ENCODE results near the gene HOXB8.
A peak's percentile ranks its signal among the peaks of the same experiment; 100 is the strongest.

HOXB8 gene

DNA sequence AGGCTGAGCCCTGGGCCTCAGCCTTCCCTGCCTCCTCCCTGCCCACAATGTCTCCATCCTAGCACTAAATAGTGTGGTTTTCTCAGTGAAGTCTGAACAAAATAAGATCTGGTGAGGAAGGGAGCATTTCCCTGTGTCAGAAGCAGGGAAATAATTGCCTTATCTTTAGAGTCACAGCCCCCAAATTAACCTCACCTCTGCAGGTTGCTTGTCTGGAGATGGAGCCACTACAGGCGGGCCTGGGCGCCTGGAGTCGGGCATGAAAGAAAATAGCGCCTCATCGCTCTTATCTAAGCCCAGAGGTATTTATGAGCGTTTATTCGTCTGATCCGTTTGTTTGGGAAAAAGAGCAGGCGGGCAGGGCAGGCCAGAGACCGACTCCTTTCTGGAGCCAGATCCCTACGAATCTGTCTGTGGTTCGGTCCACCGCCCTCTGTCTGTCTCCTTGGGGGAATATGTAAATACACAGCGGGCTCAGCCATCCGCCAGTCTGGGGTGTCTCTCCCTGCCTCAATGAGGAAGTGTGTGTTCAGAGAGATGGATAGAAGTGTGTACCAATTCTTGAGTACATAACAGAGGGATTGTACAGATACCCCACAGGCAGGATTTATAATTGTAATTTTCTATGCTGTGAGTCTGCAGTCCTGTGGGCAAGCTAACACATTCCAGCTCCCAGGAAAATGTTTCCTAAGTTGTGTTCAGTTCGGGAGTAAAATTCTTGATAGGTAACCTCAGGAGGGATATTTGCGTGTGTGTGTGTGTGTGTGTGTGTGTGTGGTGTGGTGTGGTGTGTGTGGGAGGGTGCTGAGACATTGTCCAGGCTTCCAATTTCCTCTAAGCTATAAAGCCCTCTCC, 14.6 kb downstream of the HOXB8 start:
- peaks cover 0 to 33% (median 19%) of the 10 kb centered on the region in 4 donors for H3K4me1 ChIP-seq
- H3K27ac ChIP-seq, result no peak overlapping the region
- TF ChIP-seq, protein P1, sequence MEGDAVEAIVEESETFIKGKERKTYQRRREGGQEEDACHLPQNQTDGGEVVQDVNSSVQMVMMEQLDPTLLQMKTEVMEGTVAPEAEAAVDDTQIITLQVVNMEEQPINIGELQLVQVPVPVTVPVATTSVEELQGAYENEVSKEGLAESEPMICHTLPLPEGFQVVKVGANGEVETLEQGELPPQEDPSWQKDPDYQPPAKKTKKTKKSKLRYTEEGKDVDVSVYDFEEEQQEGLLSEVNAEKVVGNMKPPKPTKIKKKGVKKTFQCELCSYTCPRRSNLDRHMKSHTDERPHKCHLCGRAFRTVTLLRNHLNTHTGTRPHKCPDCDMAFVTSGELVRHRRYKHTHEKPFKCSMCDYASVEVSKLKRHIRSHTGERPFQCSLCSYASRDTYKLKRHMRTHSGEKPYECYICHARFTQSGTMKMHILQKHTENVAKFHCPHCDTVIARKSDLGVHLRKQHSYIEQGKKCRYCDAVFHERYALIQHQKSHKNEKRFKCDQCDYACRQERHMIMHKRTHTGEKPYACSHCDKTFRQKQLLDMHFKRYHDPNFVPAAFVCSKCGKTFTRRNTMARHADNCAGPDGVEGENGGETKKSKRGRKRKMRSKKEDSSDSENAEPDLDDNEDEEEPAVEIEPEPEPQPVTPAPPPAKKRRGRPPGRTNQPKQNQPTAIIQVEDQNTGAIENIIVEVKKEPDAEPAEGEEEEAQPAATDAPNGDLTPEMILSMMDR (IDR thresholded peaks at IDR 0.05), result no peak
- peaks cover 0 to 100% of the 10 kb centered on the region in 2 donors for H3K27me3 ChIP-seq
- no peak overlapping the region for H3K4me3 ChIP-seq
- DNase-seq, result no peak
- intact Hi-C loops (cut with DNase I; ENCODE audit: low total_unique reads), result no loop called here
- no peaks in the 10 kb centered on the region for H3K36me3 ChIP-seq
- no peaks in the 10 kb centered on the region for H3K9me3 ChIP-seq

DNA sequence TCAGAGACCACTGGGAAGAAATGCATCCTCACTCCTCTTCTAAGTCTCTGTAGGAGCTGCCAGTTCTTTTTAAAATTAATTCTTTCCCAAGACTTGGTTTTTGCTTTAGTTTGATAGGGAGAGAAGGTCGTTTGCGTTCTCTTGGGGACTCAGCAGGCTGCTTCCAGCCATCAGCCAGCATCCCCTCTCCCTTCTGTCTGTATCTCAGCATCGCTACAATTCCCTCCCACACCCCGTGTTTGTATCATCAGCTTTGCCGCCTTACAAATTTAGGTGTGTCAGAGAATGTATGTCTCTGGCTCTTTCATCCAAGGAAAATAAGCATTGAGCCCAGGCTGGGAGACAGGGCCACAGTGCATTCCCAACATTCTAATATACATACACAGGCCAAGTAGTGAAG, 15.7 kb downstream of the HOXB8 start:
- Histone ChIP-seq H3K27me3 (peaks cover 0 to 100% of the 10 kb centered on the region in 2 donors), H3K27ac (no peak overlapping the region), H3K4me3 (no peak overlapping the region), H3K9me3 (no peaks in the 10 kb centered on the region), H3K36me3 (no peaks in the 10 kb centered on the region), H3K4me1 (peaks cover 0 to 33% (median 19%) of the 10 kb centered on the region in 4 donors)
- TF ChIP-seq, protein P1 (IDR thresholded peaks at IDR 0.05), result no peak
- DNase-seq, result no peak
- intact Hi-C loops (cut with DNase I; ENCODE audit: low total_unique reads), result no loop called here

DNA sequence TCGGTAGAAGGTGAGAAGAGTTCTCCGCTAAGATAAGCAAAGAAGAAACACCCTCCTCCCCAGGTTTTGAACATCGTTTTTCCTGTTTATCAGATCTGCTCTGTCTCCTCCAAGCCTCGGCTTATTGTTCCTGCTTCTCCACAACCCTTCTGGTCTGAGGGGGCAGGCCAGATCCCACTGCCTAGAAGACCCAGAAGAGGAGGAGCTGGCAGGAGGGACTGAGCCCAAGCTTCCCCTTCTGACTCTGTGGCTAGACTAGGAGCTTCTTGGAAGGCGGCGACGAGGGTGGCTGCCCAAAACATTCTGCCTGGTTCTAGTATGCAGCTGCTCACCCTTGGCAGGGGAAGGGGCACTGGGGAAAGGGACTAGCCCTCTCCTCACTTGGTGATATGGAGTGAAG, 16.4 kb downstream of the HOXB8 start:
- intact Hi-C loops (cut with DNase I; ENCODE audit: low total_unique reads), result no loop called here
- no peak overlapping the region for H3K27ac ChIP-seq
- peaks cover 0 to 99% of the 10 kb centered on the region in 2 donors for H3K27me3 ChIP-seq
- no peak for DNase-seq
- H3K4me1 ChIP-seq, result peaks cover 0 to 37% (median 21%) of the 10 kb centered on the region in 4 donors
- no peaks in the 10 kb centered on the region for H3K36me3 ChIP-seq
- TF ChIP-seq, protein P1 (IDR thresholded peaks at IDR 0.05), result no peak
- H3K4me3 ChIP-seq, result no peak overlapping the region
- no peaks in the 10 kb centered on the region for H3K9me3 ChIP-seq

DNA sequence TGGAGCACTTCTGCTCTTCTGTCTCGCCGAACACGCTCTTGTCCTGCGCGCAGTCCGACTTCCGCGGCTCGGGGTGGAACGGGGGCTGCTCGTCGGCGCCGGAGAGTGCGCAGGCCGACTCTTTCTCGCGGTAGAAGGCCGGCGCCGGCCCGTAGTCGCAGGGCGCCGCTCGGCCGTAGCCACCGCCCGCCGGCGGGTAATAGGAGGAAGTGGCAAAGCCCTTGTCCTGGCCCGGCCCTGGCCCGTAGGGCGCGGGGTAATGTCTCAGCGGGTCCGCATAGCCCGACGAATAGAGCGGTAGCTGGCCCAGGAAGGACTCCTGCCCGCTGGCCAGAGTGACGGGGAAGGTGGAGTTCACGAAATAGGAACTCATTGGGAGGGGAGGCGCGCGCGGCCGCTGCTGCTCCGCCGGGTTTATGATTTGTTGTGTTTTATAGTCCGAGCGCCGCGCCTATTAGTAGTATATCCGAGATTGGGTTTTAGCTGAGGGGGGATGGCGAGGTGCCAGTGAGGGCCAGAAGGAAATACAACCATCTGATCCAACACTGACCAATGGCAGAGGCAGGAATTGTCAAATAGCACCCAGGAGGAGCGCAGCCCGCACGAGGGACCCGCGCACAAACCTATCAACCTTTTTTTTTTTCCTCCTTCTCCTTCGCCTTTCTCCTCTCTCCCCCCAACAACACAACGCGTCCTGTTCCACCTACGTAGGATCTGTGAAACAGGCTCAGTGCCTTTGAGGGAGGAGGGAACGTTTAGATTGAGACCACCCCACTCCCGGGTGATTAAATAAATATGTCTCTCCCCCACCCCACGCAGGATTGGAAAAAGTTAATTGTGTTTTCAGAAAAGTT, 17.1 kb downstream of the HOXB8 start:
- DNase-seq, result peak in 1 of 2 donors; percentile 56
- intact Hi-C loops (cut with DNase I; ENCODE audit: low total_unique reads), result no loop called here
- H3K27me3 ChIP-seq, result peaks cover 0 to 97% of the 10 kb centered on the region in 2 donors
- H3K4me1 ChIP-seq, result peaks cover 0 to 44% (median 27%) of the 10 kb centered on the region in 4 donors
- no peaks in the 10 kb centered on the region for H3K9me3 ChIP-seq
- TF ChIP-seq, protein P1 (IDR thresholded peaks at IDR 0.05), result no peak
- H3K4me3 ChIP-seq, result peak overlapping the region; percentile 39 to 50
- no peak overlapping the region for H3K27ac ChIP-seq
- no peaks in the 10 kb centered on the region for H3K36me3 ChIP-seq

DNA sequence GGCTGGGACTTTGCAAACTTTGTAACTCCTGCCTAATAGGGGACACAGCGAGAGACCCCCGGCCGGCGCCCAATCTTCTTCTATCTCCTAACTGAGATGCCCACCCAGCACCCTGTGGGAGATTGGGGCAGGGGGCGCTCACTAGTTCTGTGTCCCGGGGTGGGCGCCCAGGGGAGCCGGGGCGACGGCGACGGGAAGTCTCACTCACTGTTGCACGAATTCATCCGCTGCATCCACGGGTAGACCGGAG, 17.6 kb downstream of the HOXB8 start:
- H3K27me3 ChIP-seq, result peaks cover 0 to 97% of the 10 kb centered on the region in 2 donors
- no peak for DNase-seq
- no peaks in the 10 kb centered on the region for H3K9me3 ChIP-seq
- H3K27ac ChIP-seq, result no peak overlapping the region
- TF ChIP-seq, protein P1 (IDR thresholded peaks at IDR 0.05), result no peak
- intact Hi-C loops (cut with DNase I; ENCODE audit: low total_unique reads), result no loop called here
- H3K36me3 ChIP-seq, result no peaks in the 10 kb centered on the region
- H3K4me3 ChIP-seq, result peak overlapping the region; percentile 39 to 50
- H3K4me1 ChIP-seq, result peaks cover 0 to 45% (median 27%) of the 10 kb centered on the region in 4 donors

All from tibial artery (tissue), 4 donors.